Trophoblast cell (in vitro differentiated cells and primary cell): ENCODE measurements around the gene BAG5.

Source experiments
- DNase-seq, 2 donors: peaks; one replicate each; pipeline ENCODE4 v3.0.0-alpha.2; 2016
- H2AFZ ChIP-seq: 2 replicates; pipeline ENCODE4 v1.6.1; 2013; ENCODE audit warnings: low read length, moderate library complexity, mild to moderate bottlenecking; ENCODE audit not compliant: insufficient read depth, poor library complexity
- H2AK5ac ChIP-seq: 2 replicates; pipeline ENCODE4 v1.6.1; 2013; ENCODE audit warnings: mild to moderate bottlenecking, low read length
- H2BK120ac ChIP-seq: 2 replicates; pipeline ENCODE4 v1.6.1; 2013; ENCODE audit warnings: low read length, mild to moderate bottlenecking, moderate library complexity; ENCODE audit not compliant: insufficient read depth, poor library complexity
- H2BK12ac ChIP-seq: 2 replicates; pipeline ENCODE4 v1.6.1; 2013; ENCODE audit warnings: mild to moderate bottlenecking, low read length, moderate library complexity
- H2BK5ac ChIP-seq: 2 replicates; pipeline ENCODE4 v1.6.1; 2013; ENCODE audit warnings: low read length, low read depth, moderate library complexity, mild to moderate bottlenecking; ENCODE audit not compliant: poor library complexity
- H3K14ac ChIP-seq: 2 replicates; pipeline ENCODE4 v1.6.1; 2013; ENCODE audit warnings: mild to moderate bottlenecking, low read length
- H3K18ac ChIP-seq: 2 replicates; pipeline ENCODE4 v1.6.1; 2013; ENCODE audit warnings: mild to moderate bottlenecking, low read length
- H3K23ac ChIP-seq: 2 replicates; pipeline ENCODE4 v1.6.1; 2013; ENCODE audit warnings: low read length
- H3K27ac ChIP-seq: 2 replicates; pipeline ENCODE4 v1.5.1; 2013; ENCODE audit warnings: low read depth, mild to moderate bottlenecking, inconsistent platforms, low read length, moderate library complexity
- H3K27me3 ChIP-seq: 2 replicates; pipeline ENCODE4 v1.6.1; 2013; ENCODE audit warnings: inconsistent platforms, mild to moderate bottlenecking, low read length, moderate library complexity; ENCODE audit not compliant: insufficient read depth
- H3K36me3 ChIP-seq, 2 experiments: 1 replicate in 1 of 2; 2 replicates in 1 of 2; pipeline ENCODE4 v1.6.1; 2013; ENCODE audit warnings: low read length in 2 of 2, mild to moderate bottlenecking in 2 of 2, moderate library complexity in 1 of 2; ENCODE audit not compliant: insufficient read depth in 2 of 2, control insufficient read depth in 1 of 2
- H3K4ac ChIP-seq: 2 replicates; pipeline ENCODE4 v1.6.1; 2013; ENCODE audit warnings: low read depth, mild to moderate bottlenecking, low read length, moderate library complexity
- H3K4me1 ChIP-seq, 2 experiments: 1 replicate in 1 of 2; 2 replicates in 1 of 2; pipeline ENCODE4 v1.6.1; 2013; ENCODE audit warnings: low read length in 2 of 2, mild to moderate bottlenecking in 2 of 2, moderate library complexity in 1 of 2; ENCODE audit not compliant: insufficient read depth in 2 of 2, control insufficient read depth in 1 of 2
- H3K4me2 ChIP-seq: 2 replicates; pipeline ENCODE4 v1.6.1; 2013; ENCODE audit warnings: inconsistent platforms, mild to moderate bottlenecking, low read length, moderate library complexity
- H3K4me3 ChIP-seq: 2 replicates; pipeline ENCODE4 v1.5.1; 2013; ENCODE audit warnings: mild to moderate bottlenecking, low read depth, low read length, inconsistent platforms
- H3K79me1 ChIP-seq: one replicate; pipeline ENCODE4 v1.6.1; 2013; ENCODE audit warnings: low read length
- H3K79me2 ChIP-seq: 2 replicates; pipeline ENCODE4 v1.6.1; 2013; ENCODE audit warnings: low read length, mild to moderate bottlenecking; ENCODE audit not compliant: control insufficient read depth, insufficient read depth, poor library complexity
- H3K9ac ChIP-seq: 2 replicates; pipeline ENCODE4 v1.6.1; 2013; ENCODE audit warnings: mild to moderate bottlenecking, low read length
- H3K9me3 ChIP-seq: 2 replicates; pipeline ENCODE4 v1.6.1; 2013; ENCODE audit warnings: low read depth, mild to moderate bottlenecking, control low read depth, inconsistent platforms, low read length; ENCODE audit not compliant: insufficient read depth
- H4K12ac ChIP-seq: 2 replicates; pipeline ENCODE4 v1.6.1; 2013; ENCODE audit warnings: low read depth, mild to moderate bottlenecking, low read length, moderate library complexity
- H4K8ac ChIP-seq: 2 replicates; pipeline ENCODE4 v1.6.1; 2013; ENCODE audit warnings: low read depth, mild to moderate bottlenecking, low read length, moderate library complexity
- H4K91ac ChIP-seq: one replicate; pipeline ENCODE4 v1.6.1; 2013; ENCODE audit warnings: low read depth, mild to moderate bottlenecking, low read length, moderate library complexity
- WGBS: extraction: QIAGEN DNeasy Blood & Tissue Kit; methylation state at CpG from one replicate; pipeline ENCODE4 v1.1.7; 2013; ENCODE audit warnings: missing lambda C conversion rate; ENCODE audit not compliant: insufficient read length, insufficient coverage; ENCODE audit errors: extremely low coverage; 5-methylcytosine and 5-hydroxymethylcytosine counted together

Gene BAG5

GRCh38 chr14:103552846-103553210 is 9.6 kb downstream of the BAG5 start:
- Histone ChIP-seq H3K79me1 (no peaks in the 10 kb centered on the region), H2BK120ac (no peak overlapping the region), H4K8ac (no peak overlapping the region), H3K4me1 (no peaks in the 10 kb centered on the region), H3K4me3 (no peak overlapping the region), H2BK12ac (no peak overlapping the region), H2BK5ac (no peak overlapping the region), H3K27me3 (no peaks in the 10 kb centered on the region), H3K36me3 (peaks cover 0 to 2% of the 10 kb centered on the region in 2 experiments), H3K79me2 (no peaks in the 10 kb centered on the region), H3K9me3 (peaks cover 5% of the 10 kb centered on the region), H2AFZ (no peak overlapping the region), H2AK5ac (no peak overlapping the region), H3K9ac (no peak overlapping the region), H4K91ac (no peak overlapping the region), H4K12ac (no peak overlapping the region), H3K4me2 (no peak overlapping the region), H3K4ac (no peak overlapping the region), H3K18ac (no peak overlapping the region), H3K27ac (no peak overlapping the region), H3K14ac (no peak overlapping the region), H3K23ac (no peak overlapping the region)
- no CpG with 5 or more reads among the region's 11 CpGs for WGBS
- DNase-seq, result no peak

GRCh38 chr14:103552011-103552845 is 10.2 kb downstream of the BAG5 start:
- Histone ChIP-seq H4K91ac (no peak overlapping the region), H3K27me3 (no peaks in the 10 kb centered on the region), H4K8ac (no peak overlapping the region), H2BK120ac (no peak overlapping the region), H3K18ac (no peak overlapping the region), H3K4ac (no peak overlapping the region), H3K14ac (no peak overlapping the region), H3K9me3 (peaks cover 5% of the 10 kb centered on the region), H2BK5ac (no peak overlapping the region), H3K4me3 (no peak overlapping the region), H2AK5ac (no peak overlapping the region), H3K79me2 (no peaks in the 10 kb centered on the region), H3K79me1 (no peaks in the 10 kb centered on the region), H3K23ac (no peak overlapping the region), H3K27ac (no peak overlapping the region), H3K4me1 (no peaks in the 10 kb centered on the region), H4K12ac (peak overlapping the region; percentile 23), H2AFZ (no peak overlapping the region), H3K4me2 (no peak overlapping the region), H3K36me3 (peaks cover 0 to 2% of the 10 kb centered on the region in 2 experiments), H3K9ac (no peak overlapping the region), H2BK12ac (no peak overlapping the region)
- no CpG with 5 or more reads among the region's 18 CpGs for WGBS
- DNase-seq, result peak; percentile 30 to 72

- H4K91ac ChIP-seq, result no peak overlapping the region
- no peaks in the 10 kb centered on the region for H3K4me1 ChIP-seq
- H2BK5ac ChIP-seq, result no peak overlapping the region
- no peak overlapping the region for H3K9ac ChIP-seq
- H3K27ac ChIP-seq, result no peak overlapping the region
- no peak overlapping the region for H2AFZ ChIP-seq
- H4K12ac ChIP-seq, result no peak overlapping the region
- H3K36me3 ChIP-seq, result no peaks in the 10 kb centered on the region
- H2BK120ac ChIP-seq, result no peak overlapping the region
- H3K18ac ChIP-seq, result no peak overlapping the region
- no peak overlapping the region for H3K4me3 ChIP-seq
- H3K4me2 ChIP-seq, result no peak overlapping the region
- no peak overlapping the region for H2BK12ac ChIP-seq
- no peak overlapping the region for H3K23ac ChIP-seq
- no peaks in the 10 kb centered on the region for H3K79me1 ChIP-seq
- H4K8ac ChIP-seq, result no peak overlapping the region
- DNase-seq, result no peak
- peaks cover 5% of the 10 kb centered on the region for H3K9me3 ChIP-seq
- no peak overlapping the region for H3K14ac ChIP-seq
- no peaks in the 10 kb centered on the region for H3K79me2 ChIP-seq
- H3K4ac ChIP-seq, result no peak overlapping the region
- no peak overlapping the region for H2AK5ac ChIP-seq
- no CpG with 5 or more reads among the region's 17 CpGs for WGBS
- H3K27me3 ChIP-seq, result no peaks in the 10 kb centered on the region
Measured at GRCh38 chr14:103551338-103551762, 11.1 kb downstream of the BAG5 start.

- Histone ChIP-seq H2AK5ac (no peak overlapping the region), H4K8ac (no peak overlapping the region), H2BK5ac (no peak overlapping the region), H4K91ac (no peak overlapping the region), H3K79me2 (no peaks in the 10 kb centered on the region), H2AFZ (no peak overlapping the region), H3K27ac (no peak overlapping the region), H3K27me3 (no peaks in the 10 kb centered on the region), H3K9ac (no peak overlapping the region), H3K18ac (no peak overlapping the region), H3K14ac (no peak overlapping the region), H4K12ac (no peak overlapping the region), H2BK12ac (no peak overlapping the region), H3K9me3 (peaks cover 5% of the 10 kb centered on the region), H3K4ac (no peak overlapping the region), H2BK120ac (no peak overlapping the region), H3K4me3 (no peak overlapping the region), H3K23ac (no peak overlapping the region), H3K36me3 (no peaks in the 10 kb centered on the region), H3K79me1 (no peaks in the 10 kb centered on the region), H3K4me1 (no peaks in the 10 kb centered on the region), H3K4me2 (no peak overlapping the region)
- no CpG with 5 or more reads among the region's 22 CpGs for WGBS
- DNase-seq, result no peak
Measured at GRCh38 chr14:103550451-103551337, 11.8 kb downstream of the BAG5 start.
